Astrocyte (in vitro differentiated cells and primary cell): Measurements from ENCODE around the gene GABRP. TPM values are rescaled to one million over a fixed set of nuclear protein-coding genes. Genes with fewer than 3 reads are reported as not detected.

Source experiments
- DNase-seq: peaks from one replicate; pipeline ENCODE4 v3.0.0-alpha.2; 2010; ENCODE audit warnings: low read depth
- FAIRE-seq: peaks from 2 replicates; lab custom pipeline; 2011; peaks lifted over from hg19 to GRCh38; lab: Jason Lieb, UNC
- H2AFZ ChIP-seq: 2 replicates; pipeline ENCODE4 v1.6.0; 2012; ENCODE audit warnings: low read depth, low read length, inconsistent platforms
- H3K27ac ChIP-seq: 2 replicates; pipeline ENCODE4 v1.5.1; 2011; ENCODE audit warnings: low read depth, low read length, inconsistent platforms
- H3K27me3 ChIP-seq: 2 replicates; pipeline ENCODE4 v1.6.0; 2011; ENCODE audit warnings: low read length, inconsistent platforms; ENCODE audit not compliant: insufficient read depth
- H3K36me3 ChIP-seq: 2 replicates; pipeline ENCODE4 v1.5.1; 2011; ENCODE audit warnings: low read length, inconsistent platforms; ENCODE audit not compliant: insufficient read depth
- H3K4me1 ChIP-seq: 2 replicates; pipeline ENCODE4 v1.5.1; 2011; ENCODE audit warnings: low read length, inconsistent platforms; ENCODE audit not compliant: insufficient read depth
- H3K4me2 ChIP-seq: 2 replicates; pipeline ENCODE4 v1.6.0; 2012; ENCODE audit warnings: low read length, inconsistent platforms
- H3K4me3 ChIP-seq: 2 replicates; pipeline ENCODE4 v1.5.1; 2011; ENCODE audit warnings: low read depth, mild to moderate bottlenecking, low read length, inconsistent platforms; ENCODE audit not compliant: insufficient read depth
- H3K79me2 ChIP-seq: 2 replicates; pipeline ENCODE4 v1.6.0; 2012; ENCODE audit warnings: mild to moderate bottlenecking, low read length, inconsistent platforms; ENCODE audit not compliant: insufficient read depth
- H3K9ac ChIP-seq: 2 replicates; pipeline ENCODE4 v1.6.0; 2012; ENCODE audit warnings: mild to moderate bottlenecking, low read length, inconsistent platforms
- H3K9me3 ChIP-seq: 2 replicates; pipeline ENCODE4 v1.5.1; 2012; ENCODE audit warnings: low read depth, mild to moderate bottlenecking, low read length, inconsistent platforms; ENCODE audit not compliant: insufficient read depth
- H4K20me1 ChIP-seq: 2 replicates; pipeline ENCODE4 v1.6.0; 2012; ENCODE audit warnings: low read length, inconsistent platforms; ENCODE audit not compliant: insufficient read depth
- H3K27ac Mint-ChIP-seq: one replicate; pipeline ENCODE4 v1.8.0; 2021; ENCODE audit warnings: mild to moderate bottlenecking, mixed read lengths; ENCODE audit not compliant: unreplicated experiment
- H3K27me3 Mint-ChIP-seq: one replicate; pipeline ENCODE4 v1.8.0; 2021; ENCODE audit warnings: low read depth, mixed read lengths; ENCODE audit not compliant: unreplicated experiment
- H3K36me3 Mint-ChIP-seq: one replicate; pipeline ENCODE4 v1.8.0; 2021; ENCODE audit warnings: low read depth, mixed read lengths; ENCODE audit not compliant: unreplicated experiment
- H3K4me1 Mint-ChIP-seq: one replicate; pipeline ENCODE4 v1.8.0; 2021; ENCODE audit warnings: low read depth, mixed read lengths; ENCODE audit not compliant: unreplicated experiment
- H3K4me3 Mint-ChIP-seq: one replicate; pipeline ENCODE4 v1.8.0; 2021; ENCODE audit warnings: mild to moderate bottlenecking, moderate library complexity, mixed read lengths; ENCODE audit not compliant: unreplicated experiment
- H3K9me3 Mint-ChIP-seq: one replicate; pipeline ENCODE4 v1.8.0; 2021; ENCODE audit warnings: mild to moderate bottlenecking, mixed read lengths; ENCODE audit not compliant: unreplicated experiment
- EZH2 ChIP-seq: IDR thresholded peaks from 2 replicates; pipeline ENCODE4 v1.6.1; 2012; ENCODE audit warnings: mild to moderate bottlenecking, low read length, inconsistent platforms; ENCODE audit not compliant: insufficient read depth
- total RNA-seq: library from RNA; stranded (reverse); gene quantifications from 2 replicates; pipeline ENCODE4 v1.2.1, GENCODE V29; 2021
- TF ChIP-seq, protein P1 (sequence below): IDR thresholded peaks from 2 replicates; pipeline ENCODE4 v1.5.1; 2011; ENCODE audit warnings: low read depth, mild to moderate bottlenecking, inconsistent platforms, low read length, moderate library complexity; ENCODE audit not compliant: insufficient read depth

GABRP gene
- total RNA-seq, 1 donor from 2014 or later, result 0.45 TPM

GRCh38 chr5:170773024-170773985, 10.2 kb upstream of the GABRP start:
- FAIRE-seq (no peak), DNase-seq (no peak)
- Histone ChIP-seq H3K9me3 (no peaks in the 10 kb centered on the region), H3K4me3 (no peak overlapping the region), H3K79me2 (no peaks in the 10 kb centered on the region), H3K9ac (no peak overlapping the region), H2AFZ (no peak overlapping the region), H3K27me3 (no peaks in the 10 kb centered on the region), H3K4me1 (no peaks in the 10 kb centered on the region), H4K20me1 (no peaks in the 10 kb centered on the region), H3K4me2 (no peak overlapping the region), H3K27ac (no peak overlapping the region), H3K36me3 (no peaks in the 10 kb centered on the region)
- H3K27me3 Mint-ChIP-seq, result peaks cover 37% of the 10 kb centered on the region
- no peak overlapping the region for H3K27ac Mint-ChIP-seq
- H3K9me3 Mint-ChIP-seq, result no peaks in the 10 kb centered on the region
- H3K4me1 Mint-ChIP-seq, result no peaks in the 10 kb centered on the region
- no peak overlapping the region for H3K4me3 Mint-ChIP-seq
- TF ChIP-seq, protein P1, sequence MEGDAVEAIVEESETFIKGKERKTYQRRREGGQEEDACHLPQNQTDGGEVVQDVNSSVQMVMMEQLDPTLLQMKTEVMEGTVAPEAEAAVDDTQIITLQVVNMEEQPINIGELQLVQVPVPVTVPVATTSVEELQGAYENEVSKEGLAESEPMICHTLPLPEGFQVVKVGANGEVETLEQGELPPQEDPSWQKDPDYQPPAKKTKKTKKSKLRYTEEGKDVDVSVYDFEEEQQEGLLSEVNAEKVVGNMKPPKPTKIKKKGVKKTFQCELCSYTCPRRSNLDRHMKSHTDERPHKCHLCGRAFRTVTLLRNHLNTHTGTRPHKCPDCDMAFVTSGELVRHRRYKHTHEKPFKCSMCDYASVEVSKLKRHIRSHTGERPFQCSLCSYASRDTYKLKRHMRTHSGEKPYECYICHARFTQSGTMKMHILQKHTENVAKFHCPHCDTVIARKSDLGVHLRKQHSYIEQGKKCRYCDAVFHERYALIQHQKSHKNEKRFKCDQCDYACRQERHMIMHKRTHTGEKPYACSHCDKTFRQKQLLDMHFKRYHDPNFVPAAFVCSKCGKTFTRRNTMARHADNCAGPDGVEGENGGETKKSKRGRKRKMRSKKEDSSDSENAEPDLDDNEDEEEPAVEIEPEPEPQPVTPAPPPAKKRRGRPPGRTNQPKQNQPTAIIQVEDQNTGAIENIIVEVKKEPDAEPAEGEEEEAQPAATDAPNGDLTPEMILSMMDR, result no peak
- TF ChIP-seq EZH2, result no peak
- H3K36me3 Mint-ChIP-seq, result peaks cover 2% of the 10 kb centered on the region

GRCh38 chr5:170774831-170775230, 8.7 kb upstream of the GABRP start:
- no peaks in the 10 kb centered on the region for H3K36me3 ChIP-seq
- no peaks in the 10 kb centered on the region for H3K9me3 ChIP-seq
- no peak overlapping the region for H3K4me3 Mint-ChIP-seq
- H3K79me2 ChIP-seq, result no peaks in the 10 kb centered on the region
- H3K9ac ChIP-seq, result no peak overlapping the region
- no peak overlapping the region for H3K4me3 ChIP-seq
- no peak overlapping the region for H3K27ac Mint-ChIP-seq
- no peak overlapping the region for H3K27ac ChIP-seq
- no peaks in the 10 kb centered on the region for H3K27me3 ChIP-seq
- no peaks in the 10 kb centered on the region for H3K4me1 ChIP-seq
- FAIRE-seq, result no peak
- peaks cover 2% of the 10 kb centered on the region for H3K36me3 Mint-ChIP-seq
- H4K20me1 ChIP-seq, result no peaks in the 10 kb centered on the region
- H2AFZ ChIP-seq, result no peak overlapping the region
- DNase-seq, result no peak
- no peaks in the 10 kb centered on the region for H3K9me3 Mint-ChIP-seq
- peaks cover 38% of the 10 kb centered on the region for H3K27me3 Mint-ChIP-seq
- no peak overlapping the region for H3K4me2 ChIP-seq
- no peaks in the 10 kb centered on the region for H3K4me1 Mint-ChIP-seq
- TF ChIP-seq, protein P1, result no peak
- no peak for TF ChIP-seq EZH2

DNA sequence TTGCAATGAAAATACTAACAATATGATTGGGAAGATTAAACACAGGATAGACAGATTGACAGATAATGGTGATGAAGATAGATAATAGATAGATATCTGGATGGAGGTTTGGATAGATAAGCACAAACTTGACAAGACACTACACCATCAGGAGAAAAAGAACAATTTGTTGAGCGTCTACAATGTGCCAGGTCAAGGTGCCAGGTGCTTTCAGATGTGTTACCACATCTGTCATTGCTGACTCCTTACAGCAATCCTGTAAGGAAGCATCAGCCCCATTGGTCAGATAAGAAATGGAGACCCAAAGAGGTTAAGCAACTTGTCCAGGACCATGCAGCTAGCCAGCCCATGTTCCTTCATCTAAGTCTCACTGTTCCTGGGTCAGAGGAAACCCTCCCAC, 1.6 kb upstream of the GABRP start:
- Mint-ChIP-seq H3K4me1 (no peaks in the 10 kb centered on the region), H3K4me3 (no peak overlapping the region), H3K27ac (no peak overlapping the region), H3K27me3 (peaks cover 41% of the 10 kb centered on the region), H3K36me3 (no peaks in the 10 kb centered on the region), H3K9me3 (no peaks in the 10 kb centered on the region)
- H2AFZ ChIP-seq, result no peak overlapping the region
- H3K4me2 ChIP-seq, result no peak overlapping the region
- no peaks in the 10 kb centered on the region for H3K9me3 ChIP-seq
- H3K79me2 ChIP-seq, result no peaks in the 10 kb centered on the region
- H3K9ac ChIP-seq, result no peak overlapping the region
- FAIRE-seq, result no peak
- TF ChIP-seq, protein P1, result no peak
- TF ChIP-seq EZH2, result no peak
- H3K4me3 ChIP-seq, result no peak overlapping the region
- no peaks in the 10 kb centered on the region for H3K36me3 ChIP-seq
- H3K27me3 ChIP-seq, result no peaks in the 10 kb centered on the region
- no peak overlapping the region for H3K27ac ChIP-seq
- H3K4me1 ChIP-seq, result no peaks in the 10 kb centered on the region
- no peak for DNase-seq
- no peaks in the 10 kb centered on the region for H4K20me1 ChIP-seq
